Ovary (tissue), 3 donors: ENCODE data around the gene WWC1.

Experiments used
- CTCF ChIP-seq, 3 donors: fragments of 450-650 bp in 2 of 3; fragments of 200-600 bp in 1 of 3; IDR thresholded peaks; one replicate each; pipeline versions ENCODE4 v1.5.1 to v1.8.0; 2016 to 2022; ENCODE audit warnings: antibody characterized with exemption in 3 of 3, mild to moderate bottlenecking in 1 of 3
- EP300 ChIP-seq: sonication (generic); formaldehyde crosslinking; IDR thresholded peaks from one replicate; pipeline ENCODE4 v1.6.1; 2017; ENCODE audit warnings: antibody characterized with exemption
- POLR2A ChIP-seq: fragments of 450-650 bp; IDR thresholded peaks from one replicate; pipeline ENCODE4 v1.6.1; 2017; ENCODE audit warnings: antibody characterized with exemption, mild to moderate bottlenecking, moderate library complexity
- donor health status: DM: no; HTN: no; CAD: no.

DNA sequence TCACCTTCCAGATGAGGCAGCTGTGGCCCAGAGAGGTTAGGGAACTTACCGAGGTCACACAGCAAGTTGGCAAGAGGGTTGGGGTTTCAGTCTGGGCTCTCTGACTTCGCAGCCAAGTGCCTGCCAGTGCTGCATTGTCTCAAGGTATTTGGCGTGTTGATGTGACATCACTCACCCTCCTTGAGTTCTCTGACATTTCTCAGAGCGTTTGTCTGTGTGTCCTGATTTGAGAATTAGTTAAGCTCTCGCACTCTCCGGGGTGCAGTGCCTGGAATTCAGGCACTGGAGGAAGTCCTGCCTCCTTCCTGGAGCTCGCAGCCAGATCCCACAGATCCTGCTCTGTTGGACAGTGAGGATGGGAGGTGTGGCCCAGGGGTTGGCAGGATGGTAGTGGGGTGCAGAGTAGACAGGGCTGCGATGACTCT lies 25.7 kb downstream of the WWC1 start:
- TF ChIP-seq CTCF (IDR thresholded peaks at IDR 0.05): no peak
- TF ChIP-seq POLR2A: no peak
- no peak for TF ChIP-seq EP300
